Measurements from ENCODE around the gene SCAF11.

DNA sequence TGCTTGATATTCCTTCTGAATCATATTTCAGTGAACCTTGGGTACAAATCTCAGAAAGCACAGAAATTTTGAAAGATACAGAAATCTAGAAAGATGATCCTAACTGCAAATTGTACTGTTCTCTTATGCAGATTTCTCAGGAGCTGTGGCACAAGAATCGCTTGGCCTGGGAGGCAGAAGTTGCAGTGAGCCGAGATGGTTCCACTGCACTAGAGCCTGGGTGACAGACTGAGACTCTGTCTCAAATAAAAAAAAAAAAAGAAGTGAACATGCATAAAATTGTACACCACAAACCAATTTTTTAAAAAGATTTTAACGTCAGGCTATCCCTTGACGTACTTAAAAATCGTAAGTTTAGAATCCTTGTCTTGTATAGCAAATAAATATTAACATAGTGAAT lies 31.3 kb downstream of the SCAF11 start:
- TF ChIP-seq SIN3A (IDR thresholded peaks at IDR 0.05; ENCODE audit: borderline replicate concordance, insufficient read depth, low read length): no peak
- no peak for TF ChIP-seq POLR2AphosphoS5 (IDR thresholded peaks at IDR 0.05; ENCODE audit: low read depth, low read length)
